Lower leg skin (tissue), 3 donors: ENCODE data around the gene VPS54.

Source experiments
- POLR2A ChIP-seq, 2 donors: fragments of 450-650 bp; IDR thresholded peaks; one replicate each; pipeline ENCODE4 v1.6.1; 2016 to 2017; ENCODE audit warnings: antibody characterized with exemption in 2 of 2, mild to moderate bottlenecking in 1 of 2, moderate library complexity in 1 of 2
- TF ChIP-seq, protein P1 (sequence below), 3 donors: fragments of 450-650 bp; IDR thresholded peaks; one replicate each; pipeline ENCODE4 v1.5.1; 2016; ENCODE audit warnings: antibody characterized with exemption in 3 of 3, mild to moderate bottlenecking in 3 of 3, moderate library complexity in 2 of 3

DNA sequence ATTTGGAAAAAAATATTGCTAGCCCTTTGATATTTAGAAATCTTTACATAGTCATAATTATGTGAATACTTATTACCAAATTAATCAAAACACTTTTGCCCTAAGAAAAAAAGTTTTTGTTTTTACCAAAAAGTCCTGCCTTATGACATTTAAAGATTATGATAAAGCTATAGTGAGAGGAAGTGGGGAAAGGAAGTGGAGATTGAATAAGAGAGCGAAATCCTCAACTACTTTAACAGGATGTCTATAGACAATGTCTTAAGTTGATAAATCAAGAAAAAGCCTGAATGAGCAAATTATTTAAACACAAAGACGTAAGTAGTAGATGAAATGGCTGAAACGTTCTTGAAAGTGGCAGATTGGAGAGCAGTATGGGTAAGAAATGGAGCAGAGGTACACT lies 20.9 kb upstream of the VPS54 start:
- no peak for TF ChIP-seq POLR2A (IDR thresholded peaks at IDR 0.05)
- TF ChIP-seq, protein P1, sequence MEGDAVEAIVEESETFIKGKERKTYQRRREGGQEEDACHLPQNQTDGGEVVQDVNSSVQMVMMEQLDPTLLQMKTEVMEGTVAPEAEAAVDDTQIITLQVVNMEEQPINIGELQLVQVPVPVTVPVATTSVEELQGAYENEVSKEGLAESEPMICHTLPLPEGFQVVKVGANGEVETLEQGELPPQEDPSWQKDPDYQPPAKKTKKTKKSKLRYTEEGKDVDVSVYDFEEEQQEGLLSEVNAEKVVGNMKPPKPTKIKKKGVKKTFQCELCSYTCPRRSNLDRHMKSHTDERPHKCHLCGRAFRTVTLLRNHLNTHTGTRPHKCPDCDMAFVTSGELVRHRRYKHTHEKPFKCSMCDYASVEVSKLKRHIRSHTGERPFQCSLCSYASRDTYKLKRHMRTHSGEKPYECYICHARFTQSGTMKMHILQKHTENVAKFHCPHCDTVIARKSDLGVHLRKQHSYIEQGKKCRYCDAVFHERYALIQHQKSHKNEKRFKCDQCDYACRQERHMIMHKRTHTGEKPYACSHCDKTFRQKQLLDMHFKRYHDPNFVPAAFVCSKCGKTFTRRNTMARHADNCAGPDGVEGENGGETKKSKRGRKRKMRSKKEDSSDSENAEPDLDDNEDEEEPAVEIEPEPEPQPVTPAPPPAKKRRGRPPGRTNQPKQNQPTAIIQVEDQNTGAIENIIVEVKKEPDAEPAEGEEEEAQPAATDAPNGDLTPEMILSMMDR (IDR thresholded peaks at IDR 0.05) = no peak
